T-helper 17 cell (primary cell): ENCODE results near the gene UGT1A9. TPM values are rescaled to one million over a fixed set of nuclear protein-coding genes. Genes with fewer than 3 reads are reported as not detected.
"Not testable (repeated sequence)": the region's sequence is repeated elsewhere in the genome, so short reads cannot be mapped to it uniquely, and the experiment has no call there.

ENCODE experiments used
- ATAC-seq: fragments of 150-1000 bp; cut with Tn5 transposase; 2 replicates; pipeline ENCODE4 v1.10.0; 2021; ENCODE audit warnings: mild to moderate bottlenecking, moderate library complexity
- DNase-seq, 3 donors: peaks; one replicate each; pipeline versions ENCODE4 v3.0.0 to v3.0.0-alpha.2; 2020 to 2021
- H3K9me3 ChIP-seq: one replicate; pipeline ENCODE4 v1.7.0; 2013; ENCODE audit warnings: low read length, mild to moderate bottlenecking; ENCODE audit not compliant: control insufficient read depth, poor library complexity, severe bottlenecking
- H3K27ac Mint-ChIP-seq: one replicate; pipeline ENCODE4 v1.8.0; 2022; ENCODE audit warnings: mild to moderate bottlenecking, moderate library complexity, mixed read lengths
- H3K27me3 Mint-ChIP-seq: one replicate; pipeline ENCODE4 v1.8.0; 2022; ENCODE audit warnings: mixed read lengths
- H3K36me3 Mint-ChIP-seq: one replicate; pipeline ENCODE4 v1.8.0; 2022; ENCODE audit warnings: low read depth, mixed read lengths
- H3K4me1 Mint-ChIP-seq: one replicate; pipeline ENCODE4 v1.8.0; 2022; ENCODE audit warnings: mild to moderate bottlenecking, mixed read lengths
- H3K4me3 Mint-ChIP-seq: one replicate; pipeline ENCODE4 v1.8.0; 2022; ENCODE audit warnings: mild to moderate bottlenecking, moderate library complexity, mixed read lengths
- total RNA-seq, 4 donors: library from RNA in 2 of 4; stranded (reverse) in 2 of 4; gene quantifications; one replicate each; pipeline ENCODE4 v1.2.3 and lab custom pipeline; 2022 to 2026

Gene UGT1A9
- total RNA-seq = not detected
- 0 reads per million in 2 donors for total RNA-seq (lab: John Stamatoyannopoulos, UW)

DNA sequence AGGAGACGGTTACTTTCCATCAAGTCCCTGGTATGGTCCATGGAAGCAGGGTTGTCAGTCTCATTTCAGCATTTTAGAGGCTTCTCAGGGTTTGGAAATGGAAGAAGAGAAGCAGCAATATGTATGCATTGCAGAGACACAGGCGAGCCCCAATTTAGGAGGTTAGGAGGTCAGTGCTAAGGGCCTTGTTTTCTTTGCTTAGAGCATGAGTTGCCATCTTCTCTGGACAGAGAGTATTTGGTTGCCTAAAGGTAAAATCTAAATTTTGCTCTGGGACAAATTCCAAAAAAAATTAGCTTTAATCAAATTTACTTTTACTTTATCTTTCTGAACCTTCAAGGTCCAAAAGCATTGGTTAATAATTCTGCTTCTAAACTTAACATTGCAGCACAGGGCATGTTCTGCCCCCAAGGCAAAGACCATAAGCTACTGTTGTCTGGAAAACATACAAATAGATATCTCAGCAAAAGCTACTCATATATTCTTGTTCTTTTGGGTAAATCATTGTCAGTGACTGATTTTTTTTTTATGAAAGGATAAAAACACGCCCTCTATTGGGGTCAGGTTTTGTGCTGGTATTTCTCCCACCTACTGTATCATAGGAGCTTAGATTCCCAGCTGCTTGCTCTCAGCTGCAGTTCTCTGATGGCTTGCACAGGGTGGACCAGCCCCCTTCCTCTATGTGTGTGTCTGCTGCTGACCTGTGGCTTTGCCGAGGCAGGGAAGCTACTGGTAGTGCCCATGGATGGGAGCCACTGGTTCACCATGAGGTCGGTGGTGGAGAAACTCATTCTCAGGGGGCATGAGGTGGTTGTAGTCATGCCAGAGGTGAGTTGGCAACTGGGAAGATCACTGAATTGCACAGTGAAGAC lies at the start of gene UGT1A9:
UGT1A9 (plus strand) TSS at position 609 of the 872 bp plus-strand sequence; CDS start at position 646, 37 bp downstream.
- peaks cover 45% of the 10 kb centered on the region for H3K27me3 Mint-ChIP-seq
- no peaks in the 10 kb centered on the region for H3K4me1 Mint-ChIP-seq
- ATAC-seq (no peak), DNase-seq (no peak)
- H3K4me3 Mint-ChIP-seq = no peak within 1 kb of the TSS
- H3K27ac Mint-ChIP-seq = no peak within 1 kb of the TSS
- H3K9me3 ChIP-seq = no peaks in the 10 kb centered on the region
- no peaks in the 10 kb centered on the region for H3K36me3 Mint-ChIP-seq

DNA sequence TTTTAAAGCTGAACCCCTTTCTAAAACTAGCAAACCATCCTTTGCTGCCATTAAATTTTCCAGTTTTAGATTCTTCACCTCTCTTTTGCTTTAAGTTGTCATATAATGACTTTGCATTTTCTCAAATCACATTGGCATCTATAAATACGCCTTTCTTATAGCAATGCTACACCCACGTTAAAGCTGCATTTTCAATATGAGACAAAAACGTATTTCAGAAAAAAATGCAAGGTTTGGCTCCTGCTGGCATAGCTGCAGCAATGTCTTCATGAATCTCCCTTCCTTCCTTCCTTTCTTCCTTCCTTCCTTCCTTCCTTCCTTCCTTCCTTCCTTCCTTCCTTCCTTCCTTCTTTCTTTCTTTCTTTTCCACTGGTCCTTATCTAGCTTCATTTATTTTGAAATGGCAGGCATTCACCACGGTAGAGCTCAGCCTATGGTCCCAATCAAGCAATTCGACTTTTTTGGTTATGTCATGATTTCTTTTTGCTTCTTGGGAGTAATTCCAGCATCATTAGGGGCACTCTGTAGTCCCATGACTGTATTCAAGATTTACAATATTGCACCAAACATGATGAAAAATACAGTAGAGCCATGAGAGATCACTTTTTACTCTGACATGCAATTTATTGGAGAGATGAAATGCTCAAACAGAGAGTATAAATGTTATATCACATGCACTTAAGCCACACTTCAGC lies 44.2 kb upstream of the UGT1A9 start:
- H3K4me3 Mint-ChIP-seq = no peak overlapping the region
- H3K9me3 ChIP-seq = peaks cover 4% of the 10 kb centered on the region
- no peaks in the 10 kb centered on the region for H3K4me1 Mint-ChIP-seq
- no peaks in the 10 kb centered on the region for H3K36me3 Mint-ChIP-seq
- ATAC-seq = no peak
- peaks cover 6% of the 10 kb centered on the region for H3K27me3 Mint-ChIP-seq
- H3K27ac Mint-ChIP-seq = no peak overlapping the region
- DNase-seq = no peak

DNA sequence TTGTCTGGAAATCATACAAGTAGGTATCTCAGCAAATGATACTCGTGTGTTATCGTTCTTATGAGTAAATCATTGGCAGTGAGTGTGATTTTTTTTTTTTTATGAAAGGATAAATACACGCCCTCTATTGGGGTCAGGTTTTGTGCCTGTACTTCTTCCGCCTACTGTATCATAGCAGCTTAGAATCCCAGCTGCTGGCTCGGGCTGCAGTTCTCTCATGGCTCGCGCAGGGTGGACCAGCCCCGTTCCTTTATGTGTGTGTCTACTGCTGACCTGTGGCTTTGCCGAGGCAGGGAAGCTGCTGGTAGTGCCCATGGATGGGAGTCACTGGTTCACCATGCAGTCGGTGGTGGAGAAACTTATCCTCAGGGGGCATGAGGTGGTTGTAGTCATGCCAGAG lies 35.4 kb upstream of the UGT1A9 start, which contains the start of gene UGT1A10:
UGT1A10 (plus strand) TSS at position 143 of the 400 bp plus-strand sequence; CDS start at position 218, 75 bp downstream.
- DNase-seq, H3K36me3 Mint-ChIP-seq, H3K27ac Mint-ChIP-seq, ATAC-seq, H3K4me3 Mint-ChIP-seq, H3K4me1 Mint-ChIP-seq, H3K9me3 ChIP-seq: not testable (repeated sequence)
- H3K27me3 Mint-ChIP-seq = peaks cover 24% of the 10 kb centered on the region

DNA sequence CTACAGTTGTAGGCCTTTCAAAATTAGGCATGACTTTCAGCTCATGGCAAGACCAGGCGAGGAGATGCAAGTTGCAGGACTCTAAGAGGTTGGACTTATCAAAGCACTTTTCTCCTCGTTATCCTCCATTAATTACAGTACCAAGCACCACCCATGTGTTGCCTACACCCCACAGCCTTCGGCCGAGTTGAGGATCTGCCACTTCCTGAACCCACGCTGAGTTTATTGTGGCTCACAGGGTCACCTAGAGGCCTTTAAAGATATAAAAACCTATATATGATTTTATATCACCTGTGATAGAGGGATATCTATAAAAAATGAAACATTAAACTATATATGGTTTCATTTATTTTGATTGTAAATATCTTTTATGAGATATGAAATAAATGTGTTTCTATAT lies 32.9 kb upstream of the UGT1A9 start:
- H3K4me3 Mint-ChIP-seq = no peak overlapping the region
- DNase-seq = no peak
- H3K27me3 Mint-ChIP-seq = peaks cover 28% of the 10 kb centered on the region
- peaks cover 2% of the 10 kb centered on the region for H3K36me3 Mint-ChIP-seq
- H3K9me3 ChIP-seq = no peaks in the 10 kb centered on the region
- H3K27ac Mint-ChIP-seq = no peak overlapping the region
- no peak for ATAC-seq
- peaks cover 7% of the 10 kb centered on the region for H3K4me1 Mint-ChIP-seq

DNA sequence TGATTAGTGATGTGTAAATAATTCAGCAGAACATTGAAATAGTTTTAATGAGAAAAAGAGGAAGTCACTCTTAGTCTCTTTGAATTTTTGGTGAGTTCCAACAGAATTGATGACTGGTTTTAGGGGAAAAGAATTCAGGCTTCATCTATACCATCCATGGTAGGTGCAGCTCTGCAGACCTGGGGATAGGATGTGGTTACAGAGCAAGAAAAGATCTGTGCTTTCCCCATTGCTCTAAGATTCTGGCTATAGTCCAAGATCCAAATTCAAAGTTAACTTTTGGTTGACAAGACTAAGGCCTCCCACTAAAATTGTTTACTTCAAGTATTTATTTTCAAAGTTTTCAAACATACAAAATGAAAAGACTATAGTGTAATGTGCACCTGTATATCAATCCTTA lies 31.8 kb upstream of the UGT1A9 start:
- DNase-seq = no peak
- H3K27me3 Mint-ChIP-seq = peaks cover 23% of the 10 kb centered on the region
- ATAC-seq = peak; percentile 37
- no peak overlapping the region for H3K4me3 Mint-ChIP-seq
- H3K9me3 ChIP-seq = peaks cover under 1% of the 10 kb centered on the region
- H3K36me3 Mint-ChIP-seq = peaks cover 2% of the 10 kb centered on the region
- H3K4me1 Mint-ChIP-seq = peaks cover 7% of the 10 kb centered on the region
- no peak overlapping the region for H3K27ac Mint-ChIP-seq

DNA sequence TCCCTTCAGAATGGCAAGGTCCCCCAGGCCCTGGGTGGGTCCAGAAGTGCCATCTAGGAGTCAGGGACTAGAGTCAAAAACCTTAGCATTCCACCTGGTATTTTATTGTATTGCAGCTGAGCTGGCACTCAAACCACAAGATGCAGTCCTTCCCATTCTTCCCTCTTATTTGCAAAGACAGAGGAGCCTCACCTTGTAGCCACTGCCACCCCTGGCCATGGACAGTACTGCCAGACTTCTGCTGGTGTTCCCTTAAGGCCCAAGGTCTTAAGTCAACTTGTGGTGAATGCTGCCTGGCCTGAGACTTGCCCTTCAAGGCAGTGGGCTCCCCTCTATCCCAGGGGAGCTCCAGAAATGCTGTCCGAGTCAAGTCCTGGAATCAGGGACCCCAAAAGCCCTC lies 28.6 kb upstream of the UGT1A9 start:
- peaks cover 7% of the 10 kb centered on the region for H3K4me1 Mint-ChIP-seq
- no peak overlapping the region for H3K4me3 Mint-ChIP-seq
- H3K36me3 Mint-ChIP-seq = peaks cover 9% of the 10 kb centered on the region
- H3K27me3 Mint-ChIP-seq = peaks cover 9% of the 10 kb centered on the region
- peaks cover 2% of the 10 kb centered on the region for H3K9me3 ChIP-seq
- ATAC-seq = no peak
- no peak for DNase-seq
- H3K27ac Mint-ChIP-seq = no peak overlapping the region

DNA sequence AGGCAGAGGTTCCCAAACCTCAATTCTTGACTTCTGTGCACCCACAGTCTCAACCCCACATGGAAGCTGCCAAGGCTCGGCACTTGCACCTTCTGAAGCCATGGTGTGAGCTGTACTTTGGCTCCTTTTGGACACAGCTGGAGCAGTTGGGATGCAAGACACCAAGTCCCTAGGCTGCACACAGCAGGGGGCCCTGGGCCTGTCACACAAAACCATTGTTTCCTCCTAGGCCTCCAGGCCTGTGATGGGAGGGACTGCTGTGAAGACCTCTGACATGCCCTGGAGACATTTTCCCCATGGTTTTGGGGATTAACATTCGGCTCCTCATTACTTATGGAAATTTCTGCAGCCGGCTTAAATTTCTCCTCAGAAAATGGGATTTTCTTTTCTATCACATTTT lies 25.7 kb upstream of the UGT1A9 start:
- not testable (repeated sequence) for H3K4me3 Mint-ChIP-seq, H3K36me3 Mint-ChIP-seq, H3K4me1 Mint-ChIP-seq, H3K27ac Mint-ChIP-seq, ATAC-seq, H3K9me3 ChIP-seq, DNase-seq
- H3K27me3 Mint-ChIP-seq = peaks cover 19% of the 10 kb centered on the region

DNA sequence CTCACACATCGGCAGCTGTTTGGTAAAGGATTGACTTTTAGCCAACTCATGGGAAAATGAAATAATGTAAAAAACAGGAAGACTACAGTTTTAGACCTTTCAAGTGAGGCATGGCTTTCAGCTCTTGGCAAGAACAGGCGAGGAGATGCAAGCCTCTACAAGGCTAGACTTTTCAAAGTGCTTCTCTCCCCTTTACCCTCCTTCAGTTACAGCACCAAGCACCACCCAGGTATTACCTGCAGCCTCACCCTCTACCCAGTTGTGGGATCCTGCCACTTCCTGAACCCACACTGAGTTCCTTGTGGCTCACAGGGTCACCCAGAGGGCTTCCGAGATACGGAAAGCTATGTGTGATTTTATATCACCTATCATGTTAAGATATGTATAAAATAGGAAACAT lies 20.7 kb upstream of the UGT1A9 start:
- H3K27me3 Mint-ChIP-seq = peaks cover 46% of the 10 kb centered on the region
- H3K4me3 Mint-ChIP-seq = no peak overlapping the region
- H3K4me1 Mint-ChIP-seq = no peaks in the 10 kb centered on the region
- H3K36me3 Mint-ChIP-seq = peaks cover 4% of the 10 kb centered on the region
- H3K27ac Mint-ChIP-seq = no peak overlapping the region
- DNase-seq = no peak
- no peak for ATAC-seq
- no peaks in the 10 kb centered on the region for H3K9me3 ChIP-seq

DNA sequence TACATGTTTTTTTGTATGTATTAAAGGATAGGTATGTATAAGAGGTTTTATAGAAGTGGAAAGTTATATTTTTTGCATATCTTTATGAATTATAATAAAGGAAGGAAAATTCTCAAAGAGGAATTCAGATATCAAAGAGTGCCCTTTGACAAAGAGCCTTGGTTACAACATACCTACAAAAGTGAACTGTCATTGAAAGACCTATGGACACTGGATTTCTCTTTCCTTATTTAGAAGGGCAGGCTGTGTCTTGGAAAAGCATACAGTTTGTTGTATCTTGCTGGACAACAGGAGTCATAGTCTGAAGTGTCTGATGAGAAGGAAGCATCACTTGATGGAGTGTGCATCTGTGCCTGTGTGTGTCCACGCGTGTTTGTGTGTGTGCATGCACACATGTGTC lies 20.3 kb upstream of the UGT1A9 start:
- no peaks in the 10 kb centered on the region for H3K9me3 ChIP-seq
- peaks cover 3% of the 10 kb centered on the region for H3K36me3 Mint-ChIP-seq
- no peak for DNase-seq

DNA sequence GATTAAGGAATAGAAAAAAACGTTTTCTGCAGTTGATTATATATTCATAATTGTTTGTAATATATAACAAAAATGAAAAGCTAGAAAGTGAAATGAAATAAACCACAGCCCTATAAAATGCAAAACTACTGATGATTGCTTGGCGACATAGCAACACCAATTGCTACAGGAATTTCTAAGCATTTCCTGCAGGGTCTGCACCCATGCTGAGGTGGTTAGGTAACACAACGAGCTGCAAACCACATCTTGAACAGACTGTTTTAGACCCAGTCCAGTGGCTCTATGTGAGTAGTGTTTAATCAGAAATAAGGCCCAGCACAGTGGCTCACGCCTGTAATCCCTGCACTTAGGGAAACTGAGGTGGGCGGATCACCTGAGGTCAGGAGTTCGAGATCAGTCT lies 17.2 kb upstream of the UGT1A9 start:
- Mint-ChIP-seq H3K27ac (no peak overlapping the region), H3K4me1 (no peaks in the 10 kb centered on the region), H3K27me3 (peaks cover 60% of the 10 kb centered on the region), H3K36me3 (no peaks in the 10 kb centered on the region), H3K4me3 (no peak overlapping the region)
- no peaks in the 10 kb centered on the region for H3K9me3 ChIP-seq
- ATAC-seq (no peak), DNase-seq (no peak)

More for the DNA sequence above, 20.3 kb upstream of the UGT1A9 start:
- H3K27me3 Mint-ChIP-seq = peaks cover 49% of the 10 kb centered on the region
- H3K4me3 Mint-ChIP-seq = no peak overlapping the region
- ATAC-seq = no peak
- no peak overlapping the region for H3K27ac Mint-ChIP-seq
- no peaks in the 10 kb centered on the region for H3K4me1 Mint-ChIP-seq

DNA sequence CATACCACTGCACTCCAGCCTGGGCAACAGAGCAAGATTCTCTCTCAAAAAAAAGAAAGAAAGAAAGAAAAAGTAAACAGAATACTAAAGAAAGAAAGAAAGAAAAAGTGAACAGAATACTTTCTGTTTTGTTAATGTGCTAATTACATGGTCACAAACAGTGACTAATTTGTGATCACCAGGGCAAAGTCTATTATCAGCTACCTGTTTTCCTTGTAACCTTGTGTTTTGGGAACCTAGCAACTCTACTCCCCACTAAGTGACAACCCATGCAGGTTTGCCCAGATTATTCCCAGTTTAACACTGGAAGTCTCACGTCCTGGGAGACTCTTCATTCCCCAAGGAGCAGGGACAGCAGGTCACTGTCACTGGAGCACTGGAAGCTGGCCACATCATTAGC lies 16.7 kb upstream of the UGT1A9 start:
- H3K4me1 Mint-ChIP-seq = no peaks in the 10 kb centered on the region
- DNase-seq = no peak
- no peak for ATAC-seq

DNA sequence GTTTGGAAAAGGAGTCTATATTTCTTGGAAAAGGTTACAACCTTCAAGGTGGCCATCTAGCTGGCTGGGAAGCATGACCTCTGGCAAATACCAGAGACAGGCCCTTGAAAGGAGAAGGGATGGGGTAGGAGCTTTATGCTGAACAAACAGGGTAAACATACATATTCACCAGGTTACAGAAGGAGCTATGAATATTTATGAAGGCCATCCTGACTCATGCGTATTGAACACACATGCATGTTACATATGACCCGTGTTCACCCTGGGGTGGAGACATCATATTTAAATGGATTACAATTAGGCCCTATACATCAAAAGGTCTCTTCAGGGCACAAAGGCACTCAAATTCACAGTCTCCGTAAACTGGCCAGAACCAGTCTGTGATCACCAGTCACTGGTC lies 15.8 kb upstream of the UGT1A9 start:
- H3K4me3 Mint-ChIP-seq, H3K27ac Mint-ChIP-seq: not testable (repeated sequence)

More for the DNA sequence above, 16.7 kb upstream of the UGT1A9 start:
- Mint-ChIP-seq H3K27me3 (peaks cover 62% of the 10 kb centered on the region), H3K27ac (no peak overlapping the region), H3K4me3 (no peak overlapping the region), H3K36me3 (no peaks in the 10 kb centered on the region)
- H3K9me3 ChIP-seq = no peaks in the 10 kb centered on the region

DNA sequence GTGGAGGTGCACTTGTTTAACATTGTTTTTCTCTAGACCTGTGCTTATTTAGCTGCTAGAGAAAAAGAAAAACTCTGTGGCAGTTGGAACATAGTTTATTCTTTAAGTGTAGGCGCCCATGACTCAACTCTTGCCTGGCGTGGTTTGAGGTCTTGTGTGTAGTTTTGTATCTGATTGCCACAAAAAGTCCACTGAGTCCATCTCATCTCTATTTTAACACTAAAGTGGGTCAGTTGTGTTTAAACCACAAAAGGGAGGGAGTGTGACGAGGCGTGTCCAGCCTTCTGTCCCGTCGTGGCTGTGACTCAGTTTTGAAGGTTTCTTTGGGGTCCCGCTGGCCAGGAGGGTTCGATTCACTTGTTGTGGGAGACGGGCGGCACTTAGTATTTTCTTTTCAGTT lies 15.3 kb upstream of the UGT1A9 start:
- no peaks in the 10 kb centered on the region for H3K36me3 Mint-ChIP-seq
- ATAC-seq (no peak), DNase-seq (no peak)
- H3K9me3 ChIP-seq = no peaks in the 10 kb centered on the region
- H3K4me1 Mint-ChIP-seq = no peaks in the 10 kb centered on the region
- H3K27ac Mint-ChIP-seq = no peak overlapping the region
- peaks cover 59% of the 10 kb centered on the region for H3K27me3 Mint-ChIP-seq
- H3K4me3 Mint-ChIP-seq = no peak overlapping the region

More for the DNA sequence above, 15.8 kb upstream of the UGT1A9 start:
- not testable (repeated sequence) for ATAC-seq, H3K4me1 Mint-ChIP-seq, H3K36me3 Mint-ChIP-seq, H3K9me3 ChIP-seq, DNase-seq
- H3K27me3 Mint-ChIP-seq = peaks cover 60% of the 10 kb centered on the region
